Measurements from ENCODE around the gene NPLOC4.
"Not testable (repeated sequence)": the region's sequence is repeated elsewhere in the genome, so short reads cannot be mapped to it uniquely, and the experiment has no call there.

The NPLOC4 gene

DNA sequence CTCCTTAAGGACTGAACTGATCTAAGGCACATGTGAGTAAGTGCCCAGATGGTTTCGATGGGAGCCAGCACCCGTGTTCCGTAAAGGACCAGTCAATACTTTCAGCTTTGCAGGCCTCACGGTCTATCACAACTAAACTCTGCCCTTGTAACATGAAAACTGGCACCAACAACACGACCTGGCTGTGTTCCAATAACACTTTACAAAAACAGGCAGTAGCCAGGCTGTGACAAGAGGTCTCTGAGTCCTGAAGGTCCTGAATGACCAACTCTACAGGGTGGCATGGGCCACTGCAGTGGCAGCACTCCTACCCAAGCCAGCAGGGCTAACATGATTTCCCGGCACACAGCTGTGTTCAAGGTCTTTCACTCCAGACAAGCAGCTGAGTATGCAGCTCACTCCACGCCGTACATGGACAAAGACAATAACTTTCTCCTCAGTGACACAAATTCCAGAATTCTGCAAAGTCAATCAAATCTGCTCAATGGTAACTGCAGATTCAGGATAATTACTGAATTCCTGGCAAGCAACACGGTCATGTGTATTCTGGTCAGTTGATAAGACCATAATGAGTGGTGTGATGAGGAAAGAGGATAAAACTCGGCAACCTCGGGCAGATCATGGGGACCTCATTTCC, 15.3 kb downstream of the NPLOC4 start:
- DNase-seq, result no peak

DNA sequence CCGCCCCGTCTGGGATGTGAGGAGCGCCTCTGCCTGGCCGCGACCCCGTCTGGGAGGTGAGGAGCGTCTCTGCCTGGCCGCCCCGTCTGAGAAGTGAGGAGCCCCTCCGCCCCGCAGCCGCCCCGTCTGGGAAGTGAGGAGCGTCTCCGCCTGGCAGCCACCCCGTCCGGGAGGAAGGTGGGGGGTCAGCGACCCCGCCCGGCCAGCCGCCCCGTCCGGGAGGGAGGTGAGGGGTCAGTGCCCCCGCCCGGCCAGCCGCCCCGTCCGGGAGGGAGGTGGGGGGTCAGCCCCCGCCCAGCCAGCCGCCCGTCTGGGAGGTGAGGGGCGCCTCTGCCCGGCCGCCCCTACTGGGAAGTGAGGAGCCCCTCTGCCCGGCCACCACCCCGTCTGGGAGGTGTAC, 18.6 kb downstream of the NPLOC4 start:
- not testable (repeated sequence) for DNase-seq

DNA sequence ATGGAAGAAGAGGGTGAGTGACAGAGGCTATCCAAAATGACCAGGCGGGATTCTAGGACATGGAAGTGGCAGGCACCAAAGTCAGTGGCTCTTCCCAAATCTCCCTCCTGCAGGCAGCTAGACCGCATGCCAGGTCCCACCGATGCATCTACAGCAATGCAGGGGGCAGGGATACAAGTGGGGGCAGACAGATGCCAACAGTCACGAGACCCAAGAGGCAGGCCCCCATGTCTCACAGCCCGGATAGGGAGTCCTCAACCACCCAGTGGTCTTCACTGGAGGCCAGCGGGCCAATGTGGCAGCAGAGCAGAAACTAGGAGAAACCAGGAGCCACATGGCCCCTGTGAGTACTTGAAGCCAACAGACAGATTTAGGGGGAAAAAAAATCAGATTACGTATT, 20.0 kb downstream of the NPLOC4 start:
- no peak for DNase-seq

DNA sequence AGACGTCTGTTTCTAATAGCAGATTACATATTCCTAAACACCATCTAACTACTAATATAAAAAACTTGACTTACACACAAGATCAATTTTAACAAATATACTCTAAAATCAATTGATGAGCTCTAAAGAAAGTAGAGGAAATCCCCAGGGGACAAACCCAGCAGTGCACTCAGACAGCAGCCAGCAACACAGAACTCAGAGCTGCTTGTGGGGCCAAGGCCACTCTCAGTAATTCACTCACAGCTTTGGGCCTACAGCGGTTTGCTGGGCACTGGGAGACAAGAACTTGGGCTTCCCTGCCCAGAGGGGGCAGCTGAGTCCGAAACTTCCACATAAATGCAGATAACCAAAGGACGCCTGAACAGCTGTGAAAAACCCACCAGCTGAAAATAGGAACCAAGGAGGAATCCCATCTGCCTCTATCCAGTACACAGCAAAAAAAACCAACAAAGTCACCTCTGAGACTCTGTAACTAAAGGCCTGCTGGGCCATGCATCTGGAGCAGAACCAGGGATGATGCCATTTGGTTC, 21.4 kb downstream of the NPLOC4 start:
- DNase-seq, result no peak

DNA sequence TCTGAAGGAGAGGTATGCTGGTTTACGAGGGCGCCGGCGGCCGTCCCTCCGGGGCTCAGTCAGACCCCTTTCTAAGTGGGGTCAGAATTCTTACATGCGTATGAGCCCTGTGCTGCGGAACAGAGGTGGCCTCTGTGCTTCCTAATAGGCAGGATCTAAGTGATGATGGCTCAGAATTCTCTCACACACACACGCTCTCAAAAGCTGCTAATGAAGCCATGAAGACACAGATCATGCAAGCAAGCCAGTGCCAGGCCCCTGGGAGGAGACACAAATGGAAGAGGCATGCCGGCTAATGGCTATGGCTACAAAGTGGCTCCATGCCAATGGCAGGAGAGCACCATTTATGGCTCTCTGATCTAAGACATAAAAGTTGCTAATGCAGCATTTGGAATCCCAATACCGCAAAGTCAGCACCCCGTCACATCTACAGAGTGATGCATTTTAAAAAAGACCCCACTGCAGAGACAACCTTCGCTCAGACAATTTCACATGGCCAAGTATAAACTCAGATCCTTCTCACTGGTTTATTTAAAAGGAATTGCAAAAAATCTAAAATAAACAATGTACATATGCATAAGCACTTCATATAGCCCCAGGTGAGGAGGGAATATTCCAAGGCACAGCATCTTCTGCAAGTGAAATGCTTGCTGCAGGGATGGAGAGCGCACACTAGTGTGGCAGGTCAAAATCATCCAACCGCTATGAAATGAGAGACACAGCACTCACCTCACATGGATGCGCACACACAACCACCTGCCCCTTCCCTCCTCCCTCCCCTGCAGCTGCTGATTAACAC, 24.5 kb downstream of the NPLOC4 start:
- DNase-seq, result no peak

DNA sequence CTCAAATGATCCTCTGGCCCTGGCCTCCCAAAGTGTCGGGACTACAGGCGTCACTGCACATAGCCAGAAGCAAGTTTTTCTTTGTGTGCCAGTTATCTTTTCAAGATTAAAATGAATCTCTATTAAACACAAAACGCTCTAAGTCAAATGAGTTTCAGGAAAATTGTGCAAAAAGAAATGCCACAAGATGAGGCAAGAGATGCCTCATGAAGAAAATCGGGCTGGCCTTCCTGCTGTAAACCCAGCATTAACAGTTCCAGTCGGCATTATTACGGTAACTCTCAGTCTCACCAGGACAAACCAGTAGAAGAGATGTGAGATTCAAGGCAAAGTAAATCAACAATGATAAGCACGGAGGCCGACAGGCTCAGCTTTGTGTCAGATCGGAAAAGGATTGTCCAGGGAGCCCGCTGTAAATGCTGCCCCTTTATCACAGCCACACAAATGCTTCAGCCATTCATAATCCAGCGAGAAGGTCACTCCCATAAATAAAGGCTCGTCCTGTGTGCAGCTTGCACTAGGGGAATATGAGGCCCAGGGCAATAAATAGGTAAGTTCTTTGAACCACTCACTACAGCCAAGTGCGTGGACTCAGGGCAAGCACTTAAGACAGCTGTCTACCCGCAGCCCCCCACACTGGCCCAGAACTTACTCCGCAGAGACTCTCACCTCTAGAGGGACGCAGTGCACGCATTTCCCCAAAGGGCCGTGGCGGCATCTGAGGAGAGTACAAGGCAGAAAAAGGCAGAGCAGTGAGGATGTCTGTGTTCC, 27.2 kb downstream of the NPLOC4 start:
- no peak for DNase-seq

DNA sequence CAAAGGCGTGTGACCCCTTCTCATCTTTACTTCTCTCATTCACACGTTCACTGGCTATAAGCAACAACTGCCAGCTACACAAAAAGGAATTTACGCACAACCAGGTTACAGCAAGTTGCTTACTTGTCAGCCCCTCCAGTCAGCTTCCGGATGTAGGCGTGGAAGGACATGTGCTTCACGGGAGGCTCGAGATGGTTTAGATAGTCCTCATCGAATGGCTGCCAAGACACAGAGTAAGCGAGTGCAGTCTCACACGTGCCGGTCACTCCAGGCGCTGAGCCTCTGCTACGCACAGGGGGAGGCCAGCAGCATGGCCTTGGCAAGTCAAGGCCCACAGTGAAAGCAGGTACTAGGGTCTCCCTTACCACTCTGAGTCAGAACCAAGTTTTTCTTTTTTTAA, 28.3 kb downstream of the NPLOC4 start:
- no peak for DNase-seq

DNA sequence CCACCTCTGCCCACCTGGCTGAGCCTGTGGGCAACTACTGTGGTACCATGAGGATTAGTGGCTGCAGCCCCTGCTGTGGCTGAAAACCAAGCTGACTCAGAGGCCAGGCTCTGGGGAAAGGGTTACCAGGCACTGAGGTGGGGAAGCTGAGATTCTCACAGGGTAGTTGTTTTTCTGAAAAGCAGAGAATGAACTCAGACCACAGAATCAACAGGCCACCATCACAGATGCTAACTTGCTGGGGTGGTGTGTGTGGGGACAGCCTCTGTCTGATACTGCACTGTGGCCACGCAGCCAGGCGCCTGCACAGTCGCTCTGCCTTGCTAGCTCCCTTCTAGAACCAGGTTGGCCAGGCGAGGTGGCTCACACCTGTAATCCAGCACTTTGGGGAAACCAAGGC, 28.8 kb downstream of the NPLOC4 start:
- no peak for DNase-seq

DNA sequence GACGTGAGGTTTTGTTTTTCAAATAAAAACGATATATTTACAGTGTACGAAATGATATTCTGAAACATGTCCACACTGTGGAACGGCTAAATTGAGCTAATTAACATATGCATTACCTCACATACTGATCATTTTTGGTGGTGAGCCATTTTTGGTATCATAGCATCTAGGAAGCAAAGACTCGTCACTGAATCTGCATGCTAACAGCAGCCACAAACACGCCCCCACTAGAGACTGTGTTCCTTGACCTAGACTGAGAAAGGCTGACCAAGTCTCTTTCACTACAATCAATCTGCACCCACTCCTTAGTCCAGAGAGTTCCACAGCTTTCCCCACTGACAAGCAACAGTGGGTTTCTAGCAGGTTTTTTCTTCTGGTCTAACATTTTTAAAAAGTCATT, 29.5 kb downstream of the NPLOC4 start:
- no peak for DNase-seq

DNA sequence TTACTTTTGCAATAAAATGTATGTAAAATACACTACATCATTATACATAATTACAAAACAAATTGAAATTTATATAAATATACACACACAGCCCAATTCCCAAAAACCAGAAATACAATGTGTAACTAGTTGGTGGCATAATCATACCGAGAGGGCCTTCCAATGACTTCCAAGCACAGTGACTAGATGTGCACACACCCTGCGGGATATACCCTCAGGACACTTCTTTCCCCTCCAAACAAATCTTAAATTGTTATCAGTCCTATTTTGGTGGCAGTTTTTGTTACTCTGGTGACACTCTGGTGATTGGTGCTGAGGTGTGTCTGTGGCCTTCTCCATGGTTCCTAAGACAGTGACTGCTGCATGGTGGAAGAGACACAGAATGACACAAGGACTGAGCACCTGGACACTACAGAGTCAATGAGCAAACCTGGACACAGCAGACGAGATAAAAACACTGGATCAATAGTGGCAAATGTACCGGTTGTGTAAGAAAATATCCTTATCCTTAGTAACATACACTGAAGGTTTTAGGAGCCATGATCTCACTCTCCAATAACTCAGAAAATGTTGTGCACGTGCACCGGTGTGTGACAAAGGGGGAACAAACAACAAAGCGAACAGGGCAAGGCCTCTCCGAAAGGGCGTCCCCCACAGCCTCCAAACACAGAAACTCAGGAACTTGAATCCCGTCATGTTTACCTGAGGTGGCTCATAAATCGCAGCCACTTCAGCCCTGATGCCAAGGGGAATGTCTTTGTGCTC, 32.9 kb downstream of the NPLOC4 start:
- DNase-seq, result no peak

DNA sequence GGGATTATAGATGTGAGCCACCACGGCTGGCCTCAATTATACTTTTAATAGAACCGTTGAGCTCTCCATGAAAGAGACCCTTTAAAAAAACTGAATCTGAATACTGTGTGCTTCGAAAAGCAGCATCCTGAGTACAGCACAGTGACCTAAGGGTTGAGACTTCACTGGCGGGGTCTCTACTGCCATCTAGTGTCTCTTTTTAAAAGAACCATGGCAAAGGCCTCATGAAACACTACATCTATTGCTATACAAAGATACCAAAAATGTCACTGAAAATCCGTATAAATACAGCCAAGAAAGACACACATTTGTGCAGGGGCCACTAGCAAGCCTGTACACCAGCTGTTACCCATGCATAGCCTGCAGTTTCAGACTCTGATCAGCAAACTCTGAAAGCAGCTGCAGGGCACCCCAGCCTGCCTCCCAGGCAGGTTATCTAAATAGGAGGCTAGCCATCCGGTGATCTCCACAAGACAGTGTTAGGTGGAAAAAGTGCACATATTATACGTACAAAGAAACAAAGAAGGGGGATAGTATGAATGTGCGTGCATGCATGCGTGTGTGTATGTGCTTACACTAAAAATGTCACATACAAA, 35.3 kb downstream of the NPLOC4 start:
- peak; percentile 40 for DNase-seq

DNA sequence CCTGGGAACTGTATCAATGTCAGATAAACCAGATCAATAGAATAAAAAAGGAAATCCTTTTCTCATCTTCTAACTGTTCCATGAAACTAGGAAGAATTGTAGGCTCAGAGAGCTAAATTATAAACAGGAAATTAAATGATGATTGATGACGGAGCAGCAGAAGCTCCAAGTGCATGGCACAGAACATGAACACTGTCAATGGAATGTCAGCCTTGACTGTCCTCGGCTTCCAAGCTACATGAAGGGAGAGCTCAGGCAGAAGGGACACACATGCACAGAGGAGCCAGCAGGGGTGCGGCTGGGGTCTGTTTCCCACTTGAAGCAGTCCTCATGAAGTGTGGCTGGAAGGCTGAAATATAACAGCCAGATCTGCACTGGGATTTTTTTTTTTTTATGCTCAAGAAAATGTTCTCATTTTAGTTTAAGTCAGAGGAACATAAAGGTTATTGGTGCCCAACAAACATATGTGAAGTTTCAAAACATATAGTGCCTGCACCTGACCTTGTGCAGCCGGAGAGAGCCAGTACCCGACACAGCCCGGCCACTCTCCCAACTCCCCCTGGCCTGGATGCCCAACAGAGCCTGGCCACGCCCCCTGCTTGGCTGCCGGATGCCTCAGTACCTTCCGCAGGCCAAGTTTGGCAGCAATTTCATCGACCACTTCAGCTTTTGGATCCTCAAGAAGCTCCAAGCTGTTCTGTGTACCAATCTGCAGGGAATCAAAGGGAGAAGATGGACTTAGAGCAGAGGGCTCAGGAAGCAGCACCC, 37.0 kb downstream of the NPLOC4 start:
- DNase-seq, result no peak

DNA sequence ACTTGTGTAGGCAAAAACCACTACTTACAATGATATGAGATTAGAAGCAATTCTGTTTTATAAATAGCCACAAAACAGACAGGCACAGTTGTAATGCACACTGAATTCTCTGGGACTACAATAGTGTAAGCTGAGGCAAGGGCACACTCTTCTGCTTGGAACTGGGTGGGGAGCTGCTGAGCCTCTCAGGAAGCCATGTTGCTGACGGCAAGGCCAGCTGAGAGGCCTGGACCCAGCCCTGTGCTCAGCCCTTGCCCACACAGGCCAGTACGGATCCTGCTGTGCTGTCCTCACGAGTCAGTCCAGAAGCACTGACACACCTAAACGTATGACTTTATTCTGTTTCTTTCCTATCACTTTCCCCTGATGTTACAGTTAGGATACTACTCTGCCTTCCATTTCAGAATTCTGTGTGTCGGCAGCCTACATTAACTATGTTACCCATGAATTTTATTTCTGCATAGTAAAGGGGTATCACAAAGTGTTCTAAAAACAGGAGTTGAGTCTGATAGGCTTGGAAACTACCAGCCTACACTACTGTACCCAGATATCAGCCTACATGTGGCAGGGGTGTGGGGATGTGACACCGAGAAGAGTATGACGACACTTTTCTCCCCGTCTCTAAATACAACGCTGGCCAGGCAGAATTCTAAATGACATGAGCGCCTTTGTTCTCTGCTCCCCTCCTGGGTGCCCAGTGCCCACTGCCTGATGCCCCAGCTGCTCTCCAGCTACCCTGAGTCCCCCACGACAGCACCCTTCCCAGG, 43.6 kb downstream of the NPLOC4 start:
- no peak for DNase-seq

DNA sequence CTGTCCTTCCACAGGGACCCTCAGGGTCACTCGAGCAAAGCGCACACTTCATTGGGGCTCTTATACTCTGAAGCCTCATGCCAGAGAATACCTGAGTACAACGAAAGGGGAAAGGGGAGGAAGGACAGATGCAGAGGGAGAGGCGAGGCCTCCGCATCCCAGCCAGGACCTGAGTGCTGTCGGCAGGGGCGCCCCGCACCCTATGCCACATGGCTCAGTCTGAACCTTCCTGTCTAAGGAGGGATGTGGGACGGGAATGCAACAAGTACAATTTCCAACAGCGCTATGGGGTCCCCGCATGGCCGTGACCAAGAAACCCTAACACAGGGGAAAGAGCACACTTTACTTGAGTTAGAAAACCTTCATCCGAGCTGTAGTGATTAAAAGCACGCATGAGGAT, 44.9 kb downstream of the NPLOC4 start:
- no peak for DNase-seq

DNA sequence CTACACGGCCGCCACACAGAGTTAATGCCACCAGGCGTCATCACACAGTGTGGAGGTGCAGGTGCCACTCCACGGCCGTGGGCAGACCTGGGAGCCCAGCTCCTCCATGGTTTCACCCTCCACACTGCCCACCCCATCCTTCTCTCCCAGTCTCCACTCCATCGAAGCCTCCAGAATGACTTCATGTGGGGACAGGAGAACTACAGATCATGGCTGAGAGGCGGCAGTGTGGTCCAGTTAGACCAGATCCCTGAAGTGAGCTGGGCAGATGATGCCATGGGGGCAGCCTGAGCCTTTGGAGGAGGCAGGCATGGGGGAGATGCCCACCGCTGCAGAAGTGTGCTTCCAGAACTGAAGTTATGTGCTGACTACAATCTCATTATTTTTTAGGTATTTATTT, 46.8 kb downstream of the NPLOC4 start:
- DNase-seq, result no peak

DNA sequence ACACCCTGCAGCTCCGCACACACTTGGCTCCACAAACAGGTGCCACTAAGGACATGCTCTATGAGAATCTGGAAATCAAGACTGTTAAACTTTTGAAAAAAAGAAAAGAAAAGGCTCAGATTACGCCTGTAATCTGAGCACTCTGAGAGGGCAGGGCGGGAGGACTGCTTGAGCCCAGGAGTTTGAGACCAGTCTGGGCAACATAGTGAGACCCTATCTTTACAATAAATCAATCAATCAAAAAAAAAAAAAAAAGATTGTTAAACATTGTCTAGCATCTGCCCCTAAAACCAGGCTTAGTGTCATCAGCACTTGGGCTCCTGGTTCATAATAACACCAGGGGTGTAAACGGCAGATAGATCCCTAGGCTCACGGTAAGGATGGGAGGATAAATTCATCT, 47.3 kb downstream of the NPLOC4 start:
- no peak for DNase-seq

DNA sequence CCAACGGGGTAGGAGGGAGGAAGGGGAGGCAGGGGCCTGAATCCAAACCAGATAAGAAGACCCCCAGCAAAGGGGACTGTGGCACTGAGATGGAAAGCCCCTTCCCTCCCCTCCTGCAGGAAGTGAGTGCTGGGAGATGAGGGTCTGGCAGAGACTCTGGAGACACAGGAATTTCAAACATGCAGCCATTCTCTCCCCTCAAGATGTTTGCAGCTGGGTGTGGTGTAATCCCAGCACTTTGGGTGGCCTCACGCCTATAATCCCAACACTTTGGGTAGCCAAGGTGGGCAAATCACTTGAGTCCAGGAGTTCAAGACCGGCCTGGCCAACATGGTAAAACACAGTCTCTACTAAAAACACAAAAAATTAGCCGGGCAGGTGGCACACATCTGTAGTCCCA, 50.8 kb downstream of the NPLOC4 start:
- no peak for DNase-seq

DNA sequence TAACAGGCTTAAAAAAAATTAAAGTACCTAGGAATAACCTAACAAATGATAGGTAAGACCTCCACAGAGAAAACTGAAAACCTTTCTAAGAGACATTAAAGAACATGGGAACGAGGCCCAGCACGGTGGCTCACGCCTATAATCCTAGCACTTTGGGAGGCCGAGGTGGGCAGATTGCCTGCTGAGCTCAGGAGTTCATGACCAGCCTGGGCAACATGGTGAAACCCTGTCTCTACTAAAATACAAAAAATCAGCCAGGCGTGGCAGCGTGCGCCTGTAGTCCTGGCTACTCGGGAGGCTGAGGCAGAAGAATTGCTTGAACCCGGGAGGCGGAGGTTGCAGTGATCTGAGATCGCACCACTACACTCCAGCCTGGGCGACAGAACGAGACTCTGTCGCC, 52.1 kb downstream of the NPLOC4 start:
- DNase-seq, result not testable (repeated sequence)

DNA sequence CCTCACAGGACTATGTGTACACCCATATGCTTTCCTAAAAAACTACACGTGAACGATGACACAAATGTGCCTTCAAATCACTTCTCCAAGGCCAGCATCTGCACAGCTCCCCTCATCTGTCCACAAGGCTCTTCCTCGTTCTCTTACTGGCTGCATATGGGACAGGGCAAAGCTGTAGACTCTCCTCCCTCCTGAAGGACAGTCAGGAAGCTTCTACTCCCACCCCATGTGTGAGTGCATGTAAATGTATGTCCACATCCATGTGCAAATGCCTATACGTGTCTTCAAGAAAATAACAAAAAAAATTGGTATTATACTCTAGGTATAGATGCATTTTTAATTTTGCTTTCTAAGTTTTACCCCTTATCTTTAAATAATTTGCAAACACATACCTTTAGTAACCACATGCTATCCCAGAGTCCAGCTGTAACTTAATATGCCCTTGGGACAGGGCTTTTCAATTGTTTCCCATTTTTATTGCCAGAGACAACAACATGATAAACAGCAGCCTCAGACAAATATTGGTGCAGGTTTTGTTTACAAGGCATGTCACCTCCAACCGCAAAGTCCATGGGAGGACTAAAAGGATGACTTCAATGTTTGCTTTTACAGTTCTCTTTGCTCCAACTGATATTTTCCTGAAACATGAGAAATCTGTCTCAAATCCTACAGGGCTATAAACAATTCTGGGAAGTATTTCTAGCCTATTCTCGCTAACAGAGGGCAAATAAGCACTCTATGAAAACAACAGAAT, 53.1 kb downstream of the NPLOC4 start:
- DNase-seq, result peak; percentile 47

DNA sequence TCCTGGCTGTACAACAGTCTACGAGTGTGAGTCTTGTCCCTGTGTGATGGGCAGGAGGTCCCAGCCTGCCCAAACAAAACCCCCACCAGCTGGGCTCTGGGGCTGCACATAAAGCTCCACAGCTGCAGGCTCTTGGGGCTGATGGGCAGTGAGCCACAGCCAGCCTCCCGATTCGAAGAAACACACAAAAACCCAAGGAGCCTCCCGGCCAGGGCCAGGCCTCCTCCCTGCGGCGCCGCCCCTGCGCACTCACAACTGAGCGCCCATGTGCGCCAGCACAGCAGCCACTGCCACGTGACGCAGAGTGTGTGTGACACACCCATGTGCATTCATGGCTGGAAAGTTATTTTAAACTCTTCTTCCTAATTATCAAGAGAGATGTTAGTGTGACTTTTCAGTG, 54.2 kb downstream of the NPLOC4 start:
- DNase-seq, result no peak
